ENCODE data around the gene CARD11.

The CARD11 gene

DNA sequence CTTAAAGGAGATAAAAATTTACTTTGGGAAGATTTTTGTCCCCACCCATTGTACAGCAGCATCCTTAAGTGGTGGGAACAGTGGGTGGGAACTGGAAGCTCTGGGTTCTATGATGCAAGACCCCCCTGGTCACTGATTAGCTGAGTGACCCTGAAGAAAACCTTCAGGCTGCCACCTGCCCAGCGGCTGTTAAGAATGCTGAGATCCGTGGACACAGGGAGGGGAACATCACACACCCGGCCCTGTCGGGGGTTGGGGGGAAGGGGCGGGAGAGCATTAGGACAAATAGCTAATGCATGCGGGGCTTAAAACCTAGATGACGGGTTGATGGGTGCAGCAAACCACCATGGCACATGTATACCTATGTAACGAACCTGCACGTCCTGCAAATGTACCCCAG, 14.5 kb downstream of the CARD11 start:
- H3K4me1 ChIP-seq (ENCODE audit: control insufficient read depth in 1 of 2, insufficient read depth in 2 of 2, low read length in 2 of 2), result peaks cover 4 to 5% of the 10 kb centered on the region in 2 experiments
- no peak overlapping the region for H2AFZ ChIP-seq (ENCODE audit: insufficient read depth, low read length, poor library complexity)
- no peak overlapping the region for H3K4me3 ChIP-seq (ENCODE audit: low read depth, low read length)
- no peaks in the 10 kb centered on the region for H3K79me2 ChIP-seq (ENCODE audit: control insufficient read depth, insufficient read depth, low read length, poor library complexity)
- H2BK120ac ChIP-seq (ENCODE audit: insufficient read depth, low read length, poor library complexity), result no peak overlapping the region
- H4K12ac ChIP-seq (ENCODE audit: low read depth, low read length), result no peak overlapping the region
- H4K8ac ChIP-seq (ENCODE audit: low read depth, low read length), result no peak overlapping the region
- H2BK5ac ChIP-seq (ENCODE audit: low read depth, low read length, poor library complexity), result no peak overlapping the region
- no peak overlapping the region for H3K18ac ChIP-seq (ENCODE audit: low read length)
- no peak overlapping the region for H3K23ac ChIP-seq (ENCODE audit: low read length)
- peaks cover 2% of the 10 kb centered on the region for H3K9me3 ChIP-seq (ENCODE audit: insufficient read depth, low read depth, low read length)
- no peaks in the 10 kb centered on the region for H3K79me1 ChIP-seq (ENCODE audit: low read length)
- H2BK12ac ChIP-seq (ENCODE audit: low read length), result no peak overlapping the region
- no peaks in the 10 kb centered on the region for H3K27me3 ChIP-seq (ENCODE audit: insufficient read depth, low read length)
- DNase-seq, result no peak
- no peak overlapping the region for H3K4ac ChIP-seq (ENCODE audit: low read depth, low read length)
- H3K9ac ChIP-seq (ENCODE audit: low read length), result no peak overlapping the region
- H3K14ac ChIP-seq (ENCODE audit: low read length), result no peak overlapping the region
- no peak overlapping the region for H4K91ac ChIP-seq (ENCODE audit: low read depth, low read length)
- no peak overlapping the region for H2AK5ac ChIP-seq (ENCODE audit: low read length)
- no peaks in the 10 kb centered on the region for H3K36me3 ChIP-seq (ENCODE audit: control insufficient read depth in 1 of 2, insufficient read depth in 2 of 2, low read length in 2 of 2)
- no peak overlapping the region for H3K4me2 ChIP-seq (ENCODE audit: low read length)
- H3K27ac ChIP-seq (ENCODE audit: low read depth, low read length), result no peak overlapping the region
- WGBS (ENCODE audit: extremely low coverage, insufficient coverage, insufficient read length), result no CpG with 5 or more reads among the region's 9 CpGs

DNA sequence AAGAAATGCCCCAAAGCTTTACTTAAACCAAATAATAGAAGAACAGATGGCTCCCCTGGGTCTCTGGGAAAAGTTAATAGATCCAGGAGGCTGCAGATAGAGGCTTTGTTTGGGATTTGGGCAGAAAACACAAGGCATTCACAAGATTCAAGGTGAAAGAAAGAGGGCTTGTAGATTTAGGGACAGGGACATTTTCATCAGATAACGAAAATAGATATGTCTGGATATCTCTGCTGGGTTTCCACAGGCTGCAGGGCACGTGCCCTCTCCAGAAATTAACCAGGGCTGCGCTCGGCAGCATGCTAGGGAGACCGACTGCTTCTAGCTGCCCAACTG, 14.9 kb downstream of the CARD11 start:
- Histone ChIP-seq H2BK120ac (ENCODE audit: insufficient read depth, low read length, poor library complexity) (no peak overlapping the region), H3K27me3 (ENCODE audit: insufficient read depth, low read length) (no peaks in the 10 kb centered on the region), H4K91ac (ENCODE audit: low read depth, low read length) (no peak overlapping the region), H3K79me2 (ENCODE audit: control insufficient read depth, insufficient read depth, low read length, poor library complexity) (no peaks in the 10 kb centered on the region), H3K4me1 (ENCODE audit: control insufficient read depth in 1 of 2, insufficient read depth in 2 of 2, low read length in 2 of 2) (peaks cover 4 to 5% of the 10 kb centered on the region in 2 experiments), H2AK5ac (ENCODE audit: low read length) (no peak overlapping the region), H2AFZ (ENCODE audit: insufficient read depth, low read length, poor library complexity) (no peak overlapping the region), H3K36me3 (ENCODE audit: control insufficient read depth in 1 of 2, insufficient read depth in 2 of 2, low read length in 2 of 2) (no peaks in the 10 kb centered on the region), H3K4me2 (ENCODE audit: low read length) (no peak overlapping the region), H3K4ac (ENCODE audit: low read depth, low read length) (no peak overlapping the region), H3K79me1 (ENCODE audit: low read length) (no peaks in the 10 kb centered on the region), H4K12ac (ENCODE audit: low read depth, low read length) (no peak overlapping the region), H3K9ac (ENCODE audit: low read length) (no peak overlapping the region), H3K14ac (ENCODE audit: low read length) (no peak overlapping the region), H3K27ac (ENCODE audit: low read depth, low read length) (no peak overlapping the region), H3K9me3 (ENCODE audit: insufficient read depth, low read depth, low read length) (peaks cover 2% of the 10 kb centered on the region), H2BK5ac (ENCODE audit: low read depth, low read length, poor library complexity) (no peak overlapping the region), H3K23ac (ENCODE audit: low read length) (no peak overlapping the region), H3K4me3 (ENCODE audit: low read depth, low read length) (no peak overlapping the region), H4K8ac (ENCODE audit: low read depth, low read length) (no peak overlapping the region), H3K18ac (ENCODE audit: low read length) (no peak overlapping the region), H2BK12ac (ENCODE audit: low read length) (no peak overlapping the region)
- no peak for DNase-seq
- WGBS (ENCODE audit: extremely low coverage, insufficient coverage, insufficient read length), result no CpG with 5 or more reads among the region's 5 CpGs

DNA sequence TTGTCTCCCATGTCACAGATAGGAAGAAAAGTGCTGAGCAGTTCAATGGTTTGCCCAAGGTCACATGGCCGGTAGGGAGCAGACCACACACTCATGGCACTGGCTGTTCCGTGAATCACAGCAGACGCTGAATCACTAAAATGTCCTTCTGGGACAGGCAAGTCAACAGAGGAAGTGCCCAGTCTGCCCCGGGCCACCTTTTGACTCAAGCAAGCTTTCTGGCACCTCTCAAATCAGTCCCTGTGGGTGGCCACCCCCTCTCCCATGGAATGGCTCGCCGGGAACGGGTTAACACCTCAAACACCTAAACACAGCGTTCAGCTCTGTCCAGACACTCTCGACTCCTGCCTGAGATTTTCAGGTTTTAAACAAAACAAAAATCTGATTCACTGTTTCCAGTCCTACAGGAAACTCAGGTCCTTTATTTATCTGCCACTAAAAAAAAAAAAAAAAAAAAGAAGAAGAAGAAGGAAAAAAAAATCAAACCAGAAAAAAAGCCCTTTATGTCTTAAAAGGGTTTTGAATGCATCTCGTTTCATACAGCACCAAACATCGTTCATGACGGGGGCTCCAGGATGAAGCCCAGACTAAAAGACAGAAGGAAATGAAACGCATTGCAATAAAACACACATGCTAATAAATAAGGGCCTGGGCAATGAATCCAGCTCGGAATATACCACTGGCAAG, 15.5 kb downstream of the CARD11 start:
- no peak overlapping the region for H2BK5ac ChIP-seq (ENCODE audit: low read depth, low read length, poor library complexity)
- H2AK5ac ChIP-seq (ENCODE audit: low read length), result no peak overlapping the region
- H3K4me2 ChIP-seq (ENCODE audit: low read length), result no peak overlapping the region
- H3K27me3 ChIP-seq (ENCODE audit: insufficient read depth, low read length), result no peaks in the 10 kb centered on the region
- H3K4ac ChIP-seq (ENCODE audit: low read depth, low read length), result no peak overlapping the region
- H3K9me3 ChIP-seq (ENCODE audit: insufficient read depth, low read depth, low read length), result peaks cover 2% of the 10 kb centered on the region
- no peak overlapping the region for H3K18ac ChIP-seq (ENCODE audit: low read length)
- H3K4me3 ChIP-seq (ENCODE audit: low read depth, low read length), result no peak overlapping the region
- no CpG with 5 or more reads among the region's 14 CpGs for WGBS (ENCODE audit: extremely low coverage, insufficient coverage, insufficient read length)
- no peak overlapping the region for H4K91ac ChIP-seq (ENCODE audit: low read depth, low read length)
- no peak overlapping the region for H3K23ac ChIP-seq (ENCODE audit: low read length)
- H3K36me3 ChIP-seq (ENCODE audit: control insufficient read depth in 1 of 2, insufficient read depth in 2 of 2, low read length in 2 of 2), result no peaks in the 10 kb centered on the region
- no peak overlapping the region for H3K27ac ChIP-seq (ENCODE audit: low read depth, low read length)
- peaks cover 4 to 5% of the 10 kb centered on the region in 2 experiments for H3K4me1 ChIP-seq (ENCODE audit: control insufficient read depth in 1 of 2, insufficient read depth in 2 of 2, low read length in 2 of 2)
- no peaks in the 10 kb centered on the region for H3K79me1 ChIP-seq (ENCODE audit: low read length)
- DNase-seq, result peak; percentile 5 to 38
- H3K79me2 ChIP-seq (ENCODE audit: control insufficient read depth, insufficient read depth, low read length, poor library complexity), result no peaks in the 10 kb centered on the region
- H2BK120ac ChIP-seq (ENCODE audit: insufficient read depth, low read length, poor library complexity), result no peak overlapping the region
- no peak overlapping the region for H2AFZ ChIP-seq (ENCODE audit: insufficient read depth, low read length, poor library complexity)
- H2BK12ac ChIP-seq (ENCODE audit: low read length), result no peak overlapping the region
- H4K12ac ChIP-seq (ENCODE audit: low read depth, low read length), result no peak overlapping the region
- H3K9ac ChIP-seq (ENCODE audit: low read length), result no peak overlapping the region
- H3K14ac ChIP-seq (ENCODE audit: low read length), result no peak overlapping the region
- H4K8ac ChIP-seq (ENCODE audit: low read depth, low read length), result no peak overlapping the region

DNA sequence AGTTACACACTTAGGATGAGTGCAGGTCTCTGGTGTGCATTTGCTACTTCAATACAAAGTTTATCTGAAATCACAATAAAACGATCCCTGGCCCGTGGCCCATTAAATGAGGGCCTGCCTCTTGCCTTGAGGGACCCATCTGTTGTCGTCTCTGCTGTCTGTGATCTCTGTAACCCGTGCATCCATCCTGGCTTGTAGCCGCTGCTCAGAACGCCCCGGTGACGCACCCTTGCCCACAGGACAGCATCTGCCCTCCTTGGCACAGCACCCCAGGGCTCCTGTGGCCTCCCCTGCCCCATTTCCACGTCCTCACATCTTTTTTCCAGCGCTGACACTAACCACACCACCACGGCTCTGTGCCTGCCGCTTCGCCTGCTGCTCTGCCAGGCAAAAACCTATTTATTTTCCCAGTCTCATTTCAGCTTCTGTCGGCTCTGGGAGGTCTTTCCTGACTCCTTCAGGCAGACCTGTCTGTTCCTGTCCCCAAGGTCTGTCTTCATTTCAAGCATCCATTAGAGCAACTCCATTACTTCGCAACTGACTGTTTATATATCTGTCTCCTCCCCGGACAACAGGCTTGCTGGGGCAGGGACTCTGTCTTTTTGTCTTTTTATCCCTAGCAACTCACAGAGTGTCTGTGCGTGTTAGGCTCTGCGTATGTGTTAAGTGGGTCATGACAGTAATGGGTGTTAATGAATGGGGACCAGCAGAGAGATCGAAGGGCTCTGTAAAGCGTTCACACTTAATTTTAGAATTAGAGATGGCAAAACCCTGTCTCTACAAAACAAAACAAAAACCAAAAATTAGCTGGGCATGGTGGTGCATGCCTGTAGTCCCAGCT, 16.4 kb downstream of the CARD11 start:
- no peak overlapping the region for H4K8ac ChIP-seq (ENCODE audit: low read depth, low read length)
- H2BK12ac ChIP-seq (ENCODE audit: low read length), result no peak overlapping the region
- no peak overlapping the region for H3K14ac ChIP-seq (ENCODE audit: low read length)
- H2AFZ ChIP-seq (ENCODE audit: insufficient read depth, low read length, poor library complexity), result no peak overlapping the region
- no peak overlapping the region for H3K27ac ChIP-seq (ENCODE audit: low read depth, low read length)
- no peak overlapping the region for H3K4ac ChIP-seq (ENCODE audit: low read depth, low read length)
- no peak overlapping the region for H3K4me3 ChIP-seq (ENCODE audit: low read depth, low read length)
- H3K79me2 ChIP-seq (ENCODE audit: control insufficient read depth, insufficient read depth, low read length, poor library complexity), result no peaks in the 10 kb centered on the region
- H2BK5ac ChIP-seq (ENCODE audit: low read depth, low read length, poor library complexity), result no peak overlapping the region
- H3K36me3 ChIP-seq (ENCODE audit: control insufficient read depth in 1 of 2, insufficient read depth in 2 of 2, low read length in 2 of 2), result no peaks in the 10 kb centered on the region
- H3K79me1 ChIP-seq (ENCODE audit: low read length), result no peaks in the 10 kb centered on the region
- H3K23ac ChIP-seq (ENCODE audit: low read length), result no peak overlapping the region
- H3K27me3 ChIP-seq (ENCODE audit: insufficient read depth, low read length), result no peaks in the 10 kb centered on the region
- H4K12ac ChIP-seq (ENCODE audit: low read depth, low read length), result no peak overlapping the region
- H3K4me2 ChIP-seq (ENCODE audit: low read length), result no peak overlapping the region
- H3K4me1 ChIP-seq (ENCODE audit: control insufficient read depth in 1 of 2, insufficient read depth in 2 of 2, low read length in 2 of 2), result peaks cover 4 to 5% of the 10 kb centered on the region in 2 experiments
- H2BK120ac ChIP-seq (ENCODE audit: insufficient read depth, low read length, poor library complexity), result no peak overlapping the region
- WGBS (ENCODE audit: extremely low coverage, insufficient coverage, insufficient read length), result no CpG with 5 or more reads among the region's 20 CpGs
- H3K18ac ChIP-seq (ENCODE audit: low read length), result no peak overlapping the region
- H3K9ac ChIP-seq (ENCODE audit: low read length), result no peak overlapping the region
- H2AK5ac ChIP-seq (ENCODE audit: low read length), result no peak overlapping the region
- DNase-seq, result no peak
- no peak overlapping the region for H4K91ac ChIP-seq (ENCODE audit: low read depth, low read length)
- peaks cover 2% of the 10 kb centered on the region for H3K9me3 ChIP-seq (ENCODE audit: insufficient read depth, low read depth, low read length)

All from trophoblast cell (in vitro differentiated cells and primary cell).